Calu3 (cell line): Measurements from ENCODE around the gene OR6S1. TPM values are rescaled to one million over a fixed set of nuclear protein-coding genes. Genes with fewer than 3 reads are reported as not detected.

Experiments
- BruUV-seq: library from RNA; stranded (reverse); fragments of 400-500 nt; replicated peaks from 2 replicates; lab custom pipeline; 2021; lab: Mats Ljungman, UMichigan
- CTCF ChIA-PET: fragments of 300-600 bp; sonication (Branson Sonifier 250); formaldehyde crosslinking; loops from one replicate; lab custom pipeline; 2022; ENCODE audit warnings: antibody characterized with exemption; lab: Charles Lee
- DNase-seq: peaks from one replicate; pipeline ENCODE4 v3.0.0; 2022
- H3K27ac Mint-ChIP-seq: one replicate; pipeline ENCODE4 v1.8.0; 2022; ENCODE audit warnings: mixed read lengths; ENCODE audit not compliant: unreplicated experiment
- H3K27me3 Mint-ChIP-seq: one replicate; pipeline ENCODE4 v1.8.0; 2022; ENCODE audit warnings: mixed read lengths; ENCODE audit not compliant: unreplicated experiment
- H3K36me3 Mint-ChIP-seq: one replicate; pipeline ENCODE4 v1.8.0; 2022; ENCODE audit warnings: mild to moderate bottlenecking, moderate library complexity, mixed read lengths; ENCODE audit not compliant: insufficient read depth, unreplicated experiment
- H3K4me1 Mint-ChIP-seq: one replicate; pipeline ENCODE4 v1.8.0; 2022; ENCODE audit warnings: mild to moderate bottlenecking, low read depth, mixed read lengths; ENCODE audit not compliant: unreplicated experiment
- H3K4me3 Mint-ChIP-seq: one replicate; pipeline ENCODE4 v1.8.0; 2022; ENCODE audit warnings: mild to moderate bottlenecking, low read depth, moderate library complexity, mixed read lengths; ENCODE audit not compliant: unreplicated experiment
- H3K9me3 Mint-ChIP-seq: one replicate; pipeline ENCODE4 v1.8.0; 2022; ENCODE audit warnings: low read depth, mixed read lengths; ENCODE audit not compliant: unreplicated experiment
- CTCF ChIP-seq: fragments of 200-600 bp; IDR thresholded peaks from one replicate; pipeline ENCODE4 v1.8.0; 2022; ENCODE audit warnings: antibody characterized with exemption; ENCODE audit not compliant: unreplicated experiment
- intact Hi-C: fragments of 100-400 bp; cut with micrococcal nuclease; formaldehyde crosslinking; loops from one replicate; pipeline ENCODE4 v1.10.0; 2022; ENCODE audit not compliant: unreplicated experiment
- total RNA-seq: library from RNA; stranded (reverse); gene quantifications from 2 replicates; pipeline ENCODE4 v1.2.3, GENCODE V29; 2022

Gene OR6S1
- total RNA-seq, 1 experiment from 2014 or later = not detected

DNA sequence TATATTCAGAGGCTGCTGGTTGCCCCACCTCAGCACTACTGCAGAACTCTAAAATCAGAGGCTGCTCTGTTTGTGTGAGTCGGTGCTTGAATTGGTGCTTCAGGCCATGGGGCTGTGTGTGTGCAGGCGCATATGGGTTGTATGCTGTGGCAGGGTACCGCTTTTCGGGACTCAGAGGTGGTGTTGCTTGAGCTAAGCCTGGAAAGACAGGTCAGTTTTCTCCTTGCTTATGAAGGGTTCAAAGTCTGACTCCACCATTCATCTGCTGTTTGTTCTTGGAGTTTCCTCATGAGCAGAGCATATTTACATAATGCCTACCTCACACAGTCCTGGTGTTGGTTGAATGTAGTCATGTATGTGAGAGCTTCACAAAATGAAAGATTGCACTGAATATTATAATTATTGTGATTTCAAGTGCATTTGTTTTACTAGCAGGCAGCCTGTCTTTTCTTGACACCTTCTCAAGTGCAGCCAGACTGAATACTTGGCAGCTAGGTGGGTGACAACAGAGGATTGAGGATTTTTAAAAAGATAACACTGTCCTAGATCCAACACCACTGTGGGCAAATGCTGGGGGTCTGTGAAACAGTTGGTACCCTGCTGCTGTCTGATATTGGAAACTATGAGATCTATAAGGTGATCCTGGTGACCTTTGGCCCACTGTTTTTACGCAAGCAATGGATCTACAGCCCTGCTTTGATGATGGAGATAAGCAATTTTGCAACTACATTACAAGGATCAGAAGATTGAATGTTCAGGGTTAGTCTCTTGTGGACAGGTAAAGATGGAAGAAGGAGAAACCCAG, 46.1 kb upstream of the OR6S1 start:
- Mint-ChIP-seq H3K27me3 (no peaks in the 10 kb centered on the region), H3K9me3 (no peaks in the 10 kb centered on the region), H3K36me3 (peaks cover 5% of the 10 kb centered on the region), H3K27ac (peak overlapping the region; percentile 33), H3K4me3 (peak overlapping the region; percentile 40), H3K4me1 (peaks cover 27% of the 10 kb centered on the region)
- no TSS peak for BruUV-seq
- CTCF ChIA-PET = interaction anchor here (0.6 to 1.1 kb wide), 3 partner anchors 161 to 345 kb away, joined by 3 read pairs; no protein-coding TSS in a partner anchor
- intact Hi-C loops = no loop called here
- DNase-seq = no peak
- no peak for TF ChIP-seq CTCF

- intact Hi-C loops = no loop called here
- TF ChIP-seq CTCF = no peak
- no TSS peak for BruUV-seq
- CTCF ChIA-PET = interaction anchor here (0.6 kb wide), 2 partner anchors 162 to 171 kb away, joined by 3 read pairs; no protein-coding TSS in a partner anchor
- peaks cover 5% of the 10 kb centered on the region for H3K36me3 Mint-ChIP-seq
- H3K27me3 Mint-ChIP-seq = no peaks in the 10 kb centered on the region
- H3K9me3 Mint-ChIP-seq = no peaks in the 10 kb centered on the region
- no peak for DNase-seq
- no peak overlapping the region for H3K27ac Mint-ChIP-seq
- no peak overlapping the region for H3K4me3 Mint-ChIP-seq
- H3K4me1 Mint-ChIP-seq = peaks cover 27% of the 10 kb centered on the region
Measured at GRCh38 chr14:20686386-20687143, 45.1 kb upstream of the OR6S1 start.

DNA sequence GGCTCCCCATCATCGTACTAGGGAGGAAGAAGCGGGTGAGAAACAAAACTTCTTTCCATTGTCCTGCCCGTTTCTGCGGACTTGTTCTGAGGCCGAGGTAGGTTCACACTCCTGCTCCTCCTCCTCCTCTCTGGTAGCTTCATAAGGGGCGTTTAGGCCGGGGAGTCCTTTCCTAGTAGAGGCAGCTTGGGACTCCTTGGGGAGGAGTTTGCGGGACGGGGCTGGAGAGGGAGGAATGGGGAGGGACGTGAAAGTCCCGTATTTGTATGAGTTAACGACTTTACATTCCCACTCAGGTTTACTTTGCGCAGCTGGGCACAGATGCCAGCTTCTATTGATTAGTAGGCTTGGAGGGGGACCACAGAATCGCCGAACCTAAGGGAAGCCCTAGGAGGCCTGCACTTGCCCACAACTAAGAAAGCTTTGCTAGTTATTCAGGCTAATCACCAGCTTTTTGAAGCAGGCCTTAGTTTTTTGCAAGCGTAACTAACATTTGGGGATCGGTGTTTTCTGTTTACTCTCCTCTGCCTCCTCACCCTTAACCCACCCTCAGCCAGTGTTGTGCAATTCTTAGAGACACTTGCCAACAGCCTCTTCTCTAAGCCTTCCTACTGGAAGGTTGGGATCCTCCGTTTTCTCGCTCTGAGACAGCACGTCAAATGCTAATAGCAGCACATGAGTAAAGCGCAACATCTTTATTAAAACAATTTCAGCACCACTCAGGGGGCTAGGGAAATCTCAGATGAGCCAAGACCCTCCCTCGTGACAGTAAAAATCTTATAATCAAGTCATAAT, 43.4 kb upstream of the OR6S1 start:
- peaks cover 40% of the 10 kb centered on the region for H3K4me1 Mint-ChIP-seq
- H3K27me3 Mint-ChIP-seq = no peaks in the 10 kb centered on the region
- no peak overlapping the region for H3K4me3 Mint-ChIP-seq
- H3K9me3 Mint-ChIP-seq = no peaks in the 10 kb centered on the region
- no peak for TF ChIP-seq CTCF
- BruUV-seq = no TSS peak
- CTCF ChIA-PET = interaction anchor here (0.6 kb wide), 1 partner anchor 60 kb away, joined by 4 read pairs; no protein-coding TSS in a partner anchor
- DNase-seq = no peak
- intact Hi-C loops = loop anchor here (5.0 kb wide), 3 partner anchors 73 to 353 kb away; partner anchors contain the start of gene CCNB1IP1
- peaks cover 5% of the 10 kb centered on the region for H3K36me3 Mint-ChIP-seq
- no peak overlapping the region for H3K27ac Mint-ChIP-seq
